Heart right ventricle (tissue), 16 donors: ENCODE measurements around the gene PCBP1. TPM values are rescaled to one million over a fixed set of nuclear protein-coding genes. Genes with fewer than 3 reads are reported as not detected.
"Not testable (repeated sequence)": the region's sequence is repeated elsewhere in the genome, so short reads cannot be mapped to it uniquely, and the experiment has no call there.

ENCODE experiments used
- ATAC-seq, 8 donors: fragments of 200-7000 bp; cut with Tn5 transposase; one replicate each; pipeline ENCODE4 v1.9.1; 2020; ENCODE audit warnings: mild to moderate bottlenecking in 8 of 8, moderate library complexity in 8 of 8, moderate number of reproducible peaks in 1 of 8
- DNase-seq, 2 donors: peaks; one replicate each; pipeline ENCODE4 v3.0.0-alpha.2; 2020
- H3K27ac ChIP-seq, 10 donors: fragments of 200-600 bp; sonication (generic) in 2 of 10; one replicate each; pipeline versions ENCODE4 v1.5.0 to v1.8.0; 2020 to 2022; ENCODE audit warnings: mild to moderate bottlenecking in 3 of 10
- H3K27me3 ChIP-seq, 7 donors: fragments of 200-600 bp; one replicate each; pipeline ENCODE4 v1.8.0; 2021 to 2022; ENCODE audit warnings: mild to moderate bottlenecking in 2 of 7
- H3K36me3 ChIP-seq, 9 donors: fragments of 200-600 bp; sonication (generic) in 1 of 9; one replicate each; pipeline versions ENCODE4 v1.5.0 to v1.8.0; 2020 to 2022; ENCODE audit warnings: mild to moderate bottlenecking in 2 of 9
- H3K4me1 ChIP-seq, 9 donors: fragments of 200-600 bp; sonication (generic) in 1 of 9; one replicate each; pipeline versions ENCODE4 v1.5.0 to v1.8.0; 2020 to 2022; ENCODE audit warnings: mild to moderate bottlenecking in 4 of 9
- H3K4me3 ChIP-seq, 10 donors: fragments of 200-600 bp; sonication (generic) in 2 of 10; one replicate each; pipeline versions ENCODE4 v1.5.0 to v1.8.0; 2020 to 2022; ENCODE audit warnings: mild to moderate bottlenecking in 7 of 10, moderate library complexity in 2 of 10
- H3K9me3 ChIP-seq, 11 donors: fragments of 200-600 bp in 10 of 11; sonication (generic) in 2 of 11; one replicate each; pipeline versions ENCODE4 v1.5.0 to v1.8.0; 2013 to 2022; ENCODE audit warnings: mild to moderate bottlenecking in 2 of 11, control low read depth in 1 of 11, moderate library complexity in 1 of 11
- CTCF ChIP-seq, 9 donors: fragments of 200-600 bp; sonication (generic) in 2 of 9; IDR thresholded peaks; one replicate each; pipeline versions ENCODE4 v1.5.0 to v1.8.0; 2021 to 2022; ENCODE audit warnings: antibody characterized with exemption in 9 of 9, mild to moderate bottlenecking in 5 of 9, moderate library complexity in 1 of 9
- WGBS, 2 donors: extraction: QIAGEN DNeasy Blood & Tissue Kit; methylation state at CpG; one replicate each; pipeline ENCODE4 v1.1.7; 2013; ENCODE audit warnings: inconsistent platforms in 1 of 2; 5-methylcytosine and 5-hydroxymethylcytosine counted together
- intact Hi-C, 10 donors: fragments of 100-400 bp; cut with DNase I; formaldehyde crosslinking; loops; one replicate each; pipeline versions ENCODE4 v1.11.1 to v1.14.2; 2022
- polyA plus RNA-seq, 2 donors: library from polyadenylated mRNA; stranded (reverse); fragments of 200-250 nt; gene quantifications; one replicate each; pipeline ENCODE4 v1.2.3, GENCODE V29; 2013
- total RNA-seq, 10 donors: library from RNA; stranded (reverse); fragmentation: NEBNext Ultra II Directional in 3 of 10; extraction: Animal tissue kit (Norgen Biotek cat#: 25700) in 3 of 10; gene quantifications; one replicate each; pipeline versions ENCODE4 v1.2.1 to v1.2.4, GENCODE V29; 2021 to 2023
- donor health status: Arrhythmogenic right ventricular cardiomyopathy.
- donor health status: ischemic (EF 13 %, LVEDD 7.1; RV severe dilation, severe dysfunction).
- donor health status: healthy with polysubstance abuse.
- donor health status: DM: no; HTN: yes; CAD: no.
- donor health status: DM: no; HTN: no; CAD: no.
- donor health status: ischemic (EF 25% LVEDD 6.9; RV normal size, moderate dysfunction).
- donor health status: ischemic (EF 25% LVEDD 5.7; RV mildly dilated, moderate dysfunction).
- donor health status: healthy.
- donor health status: DM: yes; HTN: yes; CAD: no.
- donor health status: Ischemic cardiomyopathy.
- donor health status: ischemic (EF 35%, LVEDD 5.7; RV mildly dilated, moderate dysfunction).
- donor health status: nonischemic (EF 11% LVEDD 7.7; RV severe dilation, severe dysfunction).
- donor health status: DM: yes; HTN: yes; CAD: no.
- donor health status: PGD.
- donor health status: ischemic (EF 29% LVEDD 5.4; RV normal size, mild dysfunction).
- donor health status: nonischemic (EF 23%, LVEDD 6.1; RV moderate dilation, normal function).

PCBP1 gene
- total and polyA plus RNA-seq, 12 donors = 197 to 288 (median 224) TPM

- Histone ChIP-seq H3K4me3 (peak overlapping the region in 1 of 10 donors; percentile 26), H3K27me3 (no peaks in the 10 kb centered on the region), H3K27ac (peak overlapping the region in 1 of 10 donors; percentile 82), H3K36me3 (no peaks in the 10 kb centered on the region), H3K4me1 (peaks cover 0 to 40% (median 4%) of the 10 kb centered on the region in 9 donors), H3K9me3 (no peaks in the 10 kb centered on the region)
- no peak for TF ChIP-seq CTCF (IDR thresholded peaks at IDR 0.05)
- ATAC-seq = no peak
- DNase-seq = no peak
- intact Hi-C loops = no loop called here
- 90% methylated on average over 5 of the region's 5 CpGs for WGBS, 2 donors
Measured at GRCh38 chr2:70103531-70104061, 16.3 kb downstream of the PCBP1 start.

- H3K4me3 ChIP-seq = peak overlapping the region in 3 of 10 donors; percentile 5 to 26 (median 8)
- 56 to 57% methylated on average over 11 of the region's 11 CpGs for WGBS, 2 donors
- no peaks in the 10 kb centered on the region for H3K9me3 ChIP-seq
- H3K4me1 ChIP-seq = peaks cover 0 to 48% (median 5%) of the 10 kb centered on the region in 9 donors
- peak in 1 of 2 donors; percentile 56 for DNase-seq
- peak overlapping the region in 4 of 10 donors; percentile 3 to 82 (median 24) for H3K27ac ChIP-seq
- TF ChIP-seq CTCF (IDR thresholded peaks at IDR 0.05) = no peak
- intact Hi-C loops = no loop called here
- no peaks in the 10 kb centered on the region for H3K27me3 ChIP-seq
- no peaks in the 10 kb centered on the region for H3K36me3 ChIP-seq
- peak in 4 of 8 donors; percentile 32 to 50 (median 44) for ATAC-seq
Measured at GRCh38 chr2:70104231-70105111, 17.2 kb downstream of the PCBP1 start.

DNA sequence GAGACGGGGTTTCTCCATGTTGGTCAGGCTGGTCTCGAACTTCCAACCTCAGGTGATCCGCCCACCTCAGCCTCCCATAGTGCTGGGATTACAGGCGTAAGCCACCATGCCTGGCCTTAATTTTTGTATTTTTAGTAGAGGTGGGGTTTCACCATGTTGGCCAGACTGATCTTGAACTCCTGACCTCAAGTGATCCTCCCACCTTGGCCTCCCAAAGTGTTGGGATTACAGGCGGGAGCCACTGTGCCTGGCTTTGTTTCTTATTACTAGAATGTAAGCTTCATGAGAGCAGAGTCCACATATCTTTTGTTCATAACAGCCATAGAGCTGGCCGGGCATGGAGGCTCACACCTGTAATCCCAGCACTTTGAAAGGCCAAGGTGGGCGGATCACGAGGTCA lies 18.9 kb downstream of the PCBP1 start:
- H3K9me3 ChIP-seq, ATAC-seq, H3K36me3 ChIP-seq, H3K4me3 ChIP-seq, H3K27ac ChIP-seq, intact Hi-C loops, H3K27me3 ChIP-seq, DNase-seq: not testable (repeated sequence)
- 94 to 96% methylated on average over 8 of the region's 8 CpGs for WGBS, 2 donors
- peaks cover 0 to 59% (median 5%) of the 10 kb centered on the region in 9 donors for H3K4me1 ChIP-seq

- DNase-seq = not testable (repeated sequence)
Measured at GRCh38 chr2:70110397-70110796, 23.1 kb downstream of the PCBP1 start.

DNA sequence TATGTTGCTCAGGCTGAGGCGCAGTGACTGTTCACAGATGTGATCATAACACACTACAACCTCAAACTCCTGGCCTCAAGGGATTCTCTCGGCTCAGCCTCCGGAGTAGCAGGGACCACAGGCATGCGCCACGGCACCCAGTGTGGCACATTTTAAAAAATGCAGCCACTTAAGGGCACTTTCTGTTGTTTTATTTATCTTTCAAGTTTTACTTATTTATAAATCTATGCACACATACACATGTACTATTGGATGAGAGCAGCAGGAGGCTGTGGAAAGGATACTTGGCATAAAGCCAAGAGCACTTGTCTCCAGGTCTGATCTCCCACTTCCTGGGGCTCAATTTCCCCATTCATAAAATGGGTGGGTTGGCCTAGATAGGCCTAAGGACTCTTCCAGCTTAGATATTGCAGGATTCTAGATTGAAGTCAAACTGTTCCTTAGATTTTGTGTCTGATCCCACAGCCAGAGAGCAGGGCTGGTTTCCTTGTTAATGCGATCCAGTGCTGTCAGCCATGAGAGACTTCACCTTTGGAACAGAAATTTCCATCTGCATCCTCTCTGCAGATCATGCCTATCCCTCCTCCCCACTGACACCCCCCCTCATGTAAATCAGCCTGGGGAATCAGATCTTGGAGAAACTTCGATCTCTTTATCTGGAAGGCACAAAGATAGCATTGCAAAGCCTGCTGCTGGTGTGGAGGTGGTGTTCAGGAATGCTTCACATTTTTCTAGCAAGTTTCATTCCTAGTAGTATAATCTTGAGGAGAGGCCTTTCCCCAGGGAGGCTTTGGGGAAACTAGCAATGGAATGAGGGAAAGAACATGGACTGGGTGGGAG lies 24.7 kb downstream of the PCBP1 start:
- WGBS, 2 donors = 77 to 87% methylated on average over 7 of the region's 7 CpGs
- Histone ChIP-seq H3K4me3 (no peak overlapping the region), H3K4me1 (peaks cover 2 to 69% (median 31%) of the 10 kb centered on the region in 9 donors), H3K36me3 (no peaks in the 10 kb centered on the region), H3K27me3 (no peaks in the 10 kb centered on the region), H3K27ac (peak overlapping the region in 1 of 10 donors; percentile 80), H3K9me3 (no peaks in the 10 kb centered on the region)
- no peak for TF ChIP-seq CTCF (IDR thresholded peaks at IDR 0.05)
- DNase-seq (no peak), ATAC-seq (no peak)
- intact Hi-C loops = no loop called here

More at GRCh38 chr2:70110397-70110796, 23.1 kb downstream of the PCBP1 start:
- intact Hi-C loops, H3K36me3 ChIP-seq, ATAC-seq, H3K4me3 ChIP-seq, H3K27me3 ChIP-seq, H3K9me3 ChIP-seq: not testable (repeated sequence)
- H3K27ac ChIP-seq = peak overlapping the region in 1 of 10 donors; percentile 80
- WGBS, 2 donors = 89 to 95% methylated on average over 5 of the region's 5 CpGs
- peaks cover 0 to 58% (median 16%) of the 10 kb centered on the region in 9 donors for H3K4me1 ChIP-seq
